ENCODE results near the gene GYG2. TPM values are rescaled to one million over a fixed set of nuclear protein-coding genes. Genes with fewer than 3 reads are reported as not detected.
A peak's percentile ranks its signal among the peaks of the same experiment; 100 is the strongest.
"Not testable (repeated sequence)": the region's sequence is repeated elsewhere in the genome, so short reads cannot be mapped to it uniquely, and the experiment has no call there.

The GYG2 gene
- polyA plus RNA-seq (ENCODE audit: low read depth in 6 of 6): not detected

GRCh38 chrX:2828344-2828958 lies at the start of gene GYG2:
Gene GYG2, plus strand, starts transcription at chrX:2828930. Its CDS starts 1,259 bp downstream, at chrX:2830189.
- peaks cover 0 to 4% of the 10 kb centered on the region in 2 donors for H3K36me3 Mint-ChIP-seq
- DNase-seq: no peak
- peaks cover 0 to 3% (median 0%) of the 10 kb centered on the region in 3 donors for H3K4me1 Mint-ChIP-seq
- H3K27me3 Mint-ChIP-seq: peaks cover 12 to 27% (median 26%) of the 10 kb centered on the region in 3 donors
- peaks cover 0 to 1% (median 0%) of the 10 kb centered on the region in 7 donors for H3K9me3 Mint-ChIP-seq
- H3K27ac Mint-ChIP-seq: no peak within 1 kb of the TSS
- no peak for ATAC-seq (ENCODE audit: low read depth in 2 of 2)
- peak within 1 kb of the TSS in 1 of 8 donors; percentile 59 for H3K4me3 Mint-ChIP-seq

- not testable (repeated sequence) for H3K27ac Mint-ChIP-seq; H3K36me3 Mint-ChIP-seq; H3K9me3 Mint-ChIP-seq; DNase-seq; H3K4me1 Mint-ChIP-seq; H3K4me3 Mint-ChIP-seq; ATAC-seq (ENCODE audit: low read depth in 2 of 2)
- H3K27me3 Mint-ChIP-seq: peaks cover 5 to 34% (median 20%) of the 10 kb centered on the region in 3 donors
Observed at GRCh38 chrX:2780472-2781225, 48.1 kb upstream of the GYG2 start.

- H3K9me3 Mint-ChIP-seq: no peaks in the 10 kb centered on the region
- ATAC-seq (ENCODE audit: low read depth in 2 of 2) (no peak), DNase-seq (no peak)
- no peak overlapping the region for H3K4me3 Mint-ChIP-seq
- peaks cover 5 to 38% (median 20%) of the 10 kb centered on the region in 3 donors for H3K27me3 Mint-ChIP-seq
- H3K27ac Mint-ChIP-seq: no peak overlapping the region
- H3K4me1 Mint-ChIP-seq: no peaks in the 10 kb centered on the region
- no peaks in the 10 kb centered on the region for H3K36me3 Mint-ChIP-seq
Observed at GRCh38 chrX:2781226-2781571, 47.5 kb upstream of the GYG2 start.

GRCh38 chrX:2781698-2782097 lies 47.0 kb upstream of the GYG2 start:
- Mint-ChIP-seq H3K36me3 (no peaks in the 10 kb centered on the region), H3K27ac (no peak overlapping the region), H3K9me3 (no peaks in the 10 kb centered on the region), H3K4me3 (no peak overlapping the region), H3K4me1 (no peaks in the 10 kb centered on the region), H3K27me3 (peaks cover 5 to 43% (median 20%) of the 10 kb centered on the region in 3 donors)
- no peak for DNase-seq
- no peak for ATAC-seq (ENCODE audit: low read depth in 2 of 2)

- DNase-seq (no peak), ATAC-seq (ENCODE audit: low read depth in 2 of 2) (no peak)
- Mint-ChIP-seq H3K4me3 (no peak overlapping the region), H3K9me3 (no peaks in the 10 kb centered on the region), H3K36me3 (no peaks in the 10 kb centered on the region), H3K27me3 (peaks cover 5 to 43% (median 16%) of the 10 kb centered on the region in 3 donors), H3K4me1 (no peaks in the 10 kb centered on the region), H3K27ac (no peak overlapping the region)
Observed at GRCh38 chrX:2782171-2782570, 46.6 kb upstream of the GYG2 start.

GRCh38 chrX:2782778-2783177 lies 46.0 kb upstream of the GYG2 start:
- ATAC-seq (ENCODE audit: low read depth in 2 of 2) (no peak), DNase-seq (no peak)
- H3K9me3 Mint-ChIP-seq: no peaks in the 10 kb centered on the region
- H3K27me3 Mint-ChIP-seq: peaks cover 5 to 43% (median 13%) of the 10 kb centered on the region in 3 donors
- H3K4me3 Mint-ChIP-seq: no peak overlapping the region
- no peaks in the 10 kb centered on the region for H3K4me1 Mint-ChIP-seq
- H3K27ac Mint-ChIP-seq: no peak overlapping the region
- H3K36me3 Mint-ChIP-seq: no peaks in the 10 kb centered on the region

- ATAC-seq (ENCODE audit: low read depth in 2 of 2): no peak
- Mint-ChIP-seq H3K4me3 (no peak overlapping the region), H3K27me3 (peaks cover 8 to 46% (median 11%) of the 10 kb centered on the region in 3 donors), H3K4me1 (no peaks in the 10 kb centered on the region), H3K27ac (peak overlapping the region in 1 of 6 donors; percentile 59), H3K9me3 (no peaks in the 10 kb centered on the region), H3K36me3 (no peaks in the 10 kb centered on the region)
- DNase-seq: no peak
Observed at GRCh38 chrX:2784026-2784425, 44.7 kb upstream of the GYG2 start.

- Mint-ChIP-seq H3K27ac (no peak overlapping the region), H3K9me3 (no peaks in the 10 kb centered on the region), H3K36me3 (no peaks in the 10 kb centered on the region), H3K4me1 (no peaks in the 10 kb centered on the region), H3K27me3 (peaks cover 4 to 46% (median 11%) of the 10 kb centered on the region in 3 donors), H3K4me3 (no peak overlapping the region)
- DNase-seq (no peak), ATAC-seq (ENCODE audit: low read depth in 2 of 2) (no peak)
Observed at GRCh38 chrX:2785538-2785937, 43.2 kb upstream of the GYG2 start.

GRCh38 chrX:2788980-2789379 lies 39.8 kb upstream of the GYG2 start:
- Mint-ChIP-seq H3K27ac (no peak overlapping the region), H3K4me3 (no peak overlapping the region), H3K36me3 (no peaks in the 10 kb centered on the region), H3K4me1 (no peaks in the 10 kb centered on the region), H3K9me3 (no peaks in the 10 kb centered on the region), H3K27me3 (peaks cover 4 to 48% (median 6%) of the 10 kb centered on the region in 3 donors)
- DNase-seq (no peak), ATAC-seq (ENCODE audit: low read depth in 2 of 2) (no peak)

- no peaks in the 10 kb centered on the region for H3K9me3 Mint-ChIP-seq
- peaks cover 4 to 49% (median 6%) of the 10 kb centered on the region in 3 donors for H3K27me3 Mint-ChIP-seq
- H3K4me3 Mint-ChIP-seq: no peak overlapping the region
- H3K4me1 Mint-ChIP-seq: no peaks in the 10 kb centered on the region
- no peak for DNase-seq
- no peak overlapping the region for H3K27ac Mint-ChIP-seq
- ATAC-seq (ENCODE audit: low read depth in 2 of 2): no peak
- H3K36me3 Mint-ChIP-seq: no peaks in the 10 kb centered on the region
Observed at GRCh38 chrX:2789569-2789968, 39.2 kb upstream of the GYG2 start.

GRCh38 chrX:2793752-2794151 lies 35.0 kb upstream of the GYG2 start:
- peaks cover 0 to 11% (median 0%) of the 10 kb centered on the region in 3 donors for H3K4me1 Mint-ChIP-seq
- H3K27ac Mint-ChIP-seq: no peak overlapping the region
- DNase-seq (no peak), ATAC-seq (ENCODE audit: low read depth in 2 of 2) (no peak)
- H3K9me3 Mint-ChIP-seq: no peaks in the 10 kb centered on the region
- no peaks in the 10 kb centered on the region for H3K36me3 Mint-ChIP-seq
- H3K27me3 Mint-ChIP-seq: peaks cover 0 to 17% (median 0%) of the 10 kb centered on the region in 3 donors
- H3K4me3 Mint-ChIP-seq: peak overlapping the region in 1 of 8 donors; percentile 3

- DNase-seq (no peak), ATAC-seq (ENCODE audit: low read depth in 2 of 2) (no peak)
- Mint-ChIP-seq H3K4me1 (peaks cover 0 to 11% (median 0%) of the 10 kb centered on the region in 3 donors), H3K27ac (no peak overlapping the region), H3K36me3 (no peaks in the 10 kb centered on the region), H3K27me3 (peaks cover 0 to 22% (median 0%) of the 10 kb centered on the region in 3 donors), H3K9me3 (no peaks in the 10 kb centered on the region), H3K4me3 (no peak overlapping the region)
Observed at GRCh38 chrX:2794336-2794735, 34.4 kb upstream of the GYG2 start.

GRCh38 chrX:2796808-2797207 lies 31.9 kb upstream of the GYG2 start:
- peaks cover 0 to 35% (median 0%) of the 10 kb centered on the region in 3 donors for H3K27me3 Mint-ChIP-seq
- H3K4me3 Mint-ChIP-seq: peak overlapping the region in 6 of 8 donors; percentile 45 to 70 (median 48)
- H3K36me3 Mint-ChIP-seq, H3K9me3 Mint-ChIP-seq, H3K27ac Mint-ChIP-seq: not testable (repeated sequence)
- H3K4me1 Mint-ChIP-seq: peaks cover 0 to 11% (median 0%) of the 10 kb centered on the region in 3 donors
- DNase-seq (peak; percentile 8), ATAC-seq (ENCODE audit: low read depth in 2 of 2) (peak; percentile 30 to 32)

- Mint-ChIP-seq H3K27ac (no peak overlapping the region), H3K9me3 (peaks cover 0 to 4% (median 0%) of the 10 kb centered on the region in 7 donors), H3K27me3 (peaks cover 0 to 31% (median 0%) of the 10 kb centered on the region in 3 donors), H3K4me1 (peaks cover 0 to 15% (median 0%) of the 10 kb centered on the region in 3 donors), H3K4me3 (no peak overlapping the region), H3K36me3 (no peaks in the 10 kb centered on the region)
- DNase-seq (no peak), ATAC-seq (ENCODE audit: low read depth in 2 of 2) (no peak)
Observed at GRCh38 chrX:2799369-2799768, 29.4 kb upstream of the GYG2 start.

All from naive B cell (primary cell).